CD4-positive, alpha-beta T cell treated with Interleukin-1 beta for 1 hour (primary cell): ENCODE results near the gene VSX2.

Source experiments
- DNase-seq, 2 donors: peaks; one replicate each; pipeline ENCODE4 v3.0.0-alpha.2; 2020 to 2022

VSX2 gene

DNA sequence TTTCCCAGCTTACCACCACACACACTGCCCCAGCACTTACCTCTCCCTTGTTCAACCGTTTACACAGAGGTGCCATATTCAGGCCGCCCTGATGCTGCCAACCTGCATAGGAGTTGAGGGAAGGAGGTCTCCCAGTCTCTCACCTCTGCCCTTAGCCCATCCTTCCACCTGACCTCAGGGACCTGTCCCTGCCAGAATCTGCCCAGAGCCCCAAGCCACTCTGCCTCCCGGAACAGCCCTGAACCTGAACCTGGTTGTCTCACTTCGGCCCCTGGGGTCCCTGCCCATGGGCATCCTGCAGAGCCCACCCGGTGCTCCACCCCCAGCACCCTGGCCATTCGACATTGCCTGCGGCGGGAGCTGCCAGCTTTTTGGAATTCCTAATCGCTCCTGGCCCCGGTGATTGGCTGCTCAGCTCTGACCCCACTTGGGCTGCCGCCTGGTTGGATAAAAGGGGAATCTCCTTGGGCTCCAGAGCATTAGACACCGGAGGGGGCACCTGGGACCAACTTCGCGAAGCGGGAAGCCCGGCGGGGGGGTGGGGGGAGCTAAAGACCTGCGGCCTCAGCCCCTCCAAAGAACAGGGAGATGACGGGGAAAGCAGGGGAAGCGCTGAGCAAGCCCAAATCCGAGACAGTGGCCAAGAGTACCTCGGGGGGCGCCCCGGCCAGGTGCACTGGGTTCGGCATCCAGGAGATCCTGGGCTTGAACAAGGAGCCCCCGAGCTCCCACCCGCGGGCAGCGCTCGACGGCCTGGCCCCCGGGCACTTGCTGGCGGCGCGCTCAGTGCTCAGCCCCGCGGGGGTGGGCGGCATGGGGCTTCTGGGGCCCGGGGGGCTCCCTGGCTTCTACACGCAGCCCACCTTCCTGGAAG lies at the start of gene VSX2:
TSS of gene VSX2 (plus strand) at position 476 of the 874 bp plus-strand sequence. CDS start at position 589, 113 bp downstream.
- no peak for DNase-seq

GRCh38 chr14:74190927-74191575 lies 48.2 kb upstream of the VSX2 start:
- no peak for DNase-seq

GRCh38 chr14:74194506-74195274 lies 44.6 kb upstream of the VSX2 start:
- no peak for DNase-seq

DNA sequence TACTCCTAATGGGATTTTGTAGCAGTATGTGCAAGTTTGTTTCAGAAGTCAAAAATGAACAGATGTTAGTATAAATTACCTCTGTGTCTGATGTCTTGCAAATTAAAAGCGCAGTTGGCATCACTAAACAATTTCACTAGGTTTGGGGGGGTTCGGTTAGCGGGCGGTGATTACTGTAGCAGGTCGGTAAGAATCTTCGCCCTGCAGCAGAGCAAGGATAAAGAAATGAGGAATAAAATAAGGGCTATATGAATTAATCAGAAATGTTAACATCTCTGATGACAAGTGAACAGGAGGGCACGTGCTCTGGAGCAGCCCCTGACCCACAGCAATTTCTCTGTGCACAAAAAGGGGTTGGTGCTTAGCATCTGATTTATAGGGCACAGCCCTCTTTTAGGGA lies 43.6 kb upstream of the VSX2 start:
- no peak for DNase-seq

DNA sequence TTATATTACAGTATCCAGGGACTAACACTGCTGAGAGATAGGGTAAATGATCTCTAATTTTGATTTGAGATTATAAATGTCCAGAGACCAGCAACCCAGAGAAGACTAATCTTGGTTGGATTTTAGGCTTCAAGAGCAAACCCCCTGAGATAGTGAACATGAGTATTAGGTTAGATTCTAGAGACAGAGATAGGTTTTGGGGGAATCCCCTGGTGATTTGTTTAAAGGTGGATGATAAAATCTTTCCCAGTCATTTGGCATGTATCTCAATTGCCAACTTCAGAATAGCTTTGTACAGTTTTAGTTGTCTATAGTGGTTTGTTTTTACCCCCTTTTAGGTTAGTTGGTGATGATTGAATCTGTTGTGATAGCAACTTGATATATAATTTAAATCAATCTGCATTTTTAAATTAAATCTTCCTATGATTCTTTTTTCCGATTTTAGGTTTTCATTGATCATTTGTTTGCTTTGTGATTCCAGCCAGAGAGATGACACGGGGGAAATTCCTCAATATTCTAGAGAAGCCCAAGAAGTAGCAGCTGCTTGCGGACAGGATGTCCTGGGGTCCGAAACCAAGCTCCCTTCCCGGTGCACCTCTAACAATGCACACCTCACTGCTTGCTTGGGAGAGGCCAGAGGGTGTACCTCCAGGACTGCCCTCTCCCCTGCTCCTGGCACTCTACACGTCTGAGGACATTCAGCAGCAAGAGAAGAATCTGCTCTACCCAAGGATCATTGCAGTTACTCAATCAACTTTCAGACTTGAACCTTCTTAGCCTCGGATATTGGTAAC lies 40.6 kb upstream of the VSX2 start:
- no peak for DNase-seq

DNA sequence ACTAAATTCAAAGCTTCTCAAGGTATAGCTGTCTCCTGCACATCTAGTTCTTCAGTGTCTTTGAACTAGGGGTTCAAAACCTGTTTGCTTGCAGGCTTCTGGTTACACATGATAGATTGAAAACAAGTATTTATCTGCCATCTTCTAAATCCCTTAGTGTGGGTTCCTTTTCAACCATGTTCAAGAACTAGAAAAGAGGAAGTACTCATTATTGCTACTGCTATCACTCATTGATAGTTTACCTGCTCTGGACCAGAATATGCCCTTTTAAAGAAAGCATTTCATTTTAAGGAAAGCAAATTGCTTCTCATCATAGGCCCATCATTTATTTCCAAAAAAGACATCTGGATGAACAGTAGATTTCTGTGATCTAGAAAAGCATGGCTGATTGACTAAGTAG lies 37.1 kb upstream of the VSX2 start:
- no peak for DNase-seq

DNA sequence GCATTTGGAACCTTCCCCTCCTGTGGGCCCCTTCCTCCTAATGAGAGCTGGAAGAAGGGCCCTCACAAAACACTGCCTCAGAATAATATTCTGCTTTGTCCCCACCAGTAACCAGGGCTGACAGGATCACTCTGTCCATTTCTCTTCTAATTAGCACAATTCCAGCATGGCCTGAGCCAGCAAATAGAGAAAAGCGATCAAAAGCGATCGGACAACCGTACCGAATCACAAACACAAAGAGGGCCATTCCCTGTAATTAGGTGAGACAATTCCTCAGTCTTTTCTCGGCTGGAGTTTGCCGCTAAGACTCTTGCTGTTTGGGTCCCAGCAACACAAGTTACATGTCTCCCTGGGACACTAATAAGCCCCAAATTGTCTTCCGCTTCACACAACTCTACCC lies 35.6 kb upstream of the VSX2 start:
- DNase-seq: no peak

DNA sequence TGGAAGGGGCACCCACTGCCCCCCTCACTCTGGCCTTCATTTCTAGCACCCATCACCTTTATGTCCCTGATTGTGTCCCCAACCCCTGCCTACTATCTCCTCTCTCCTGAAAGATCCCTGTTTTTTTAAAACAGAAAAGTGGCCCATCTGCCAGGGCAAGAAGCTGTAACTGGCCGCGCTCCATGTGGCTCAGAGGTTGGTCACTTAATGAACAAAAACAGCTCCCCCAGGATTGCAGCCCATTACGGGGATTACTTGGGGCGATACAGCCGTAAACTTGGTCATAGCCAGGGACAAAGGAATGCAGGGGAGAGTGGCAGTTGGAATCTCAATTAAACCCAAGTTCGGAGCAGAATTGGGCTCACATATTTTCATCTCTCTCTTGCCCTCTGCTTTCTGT lies 34.8 kb upstream of the VSX2 start:
- DNase-seq: no peak

DNA sequence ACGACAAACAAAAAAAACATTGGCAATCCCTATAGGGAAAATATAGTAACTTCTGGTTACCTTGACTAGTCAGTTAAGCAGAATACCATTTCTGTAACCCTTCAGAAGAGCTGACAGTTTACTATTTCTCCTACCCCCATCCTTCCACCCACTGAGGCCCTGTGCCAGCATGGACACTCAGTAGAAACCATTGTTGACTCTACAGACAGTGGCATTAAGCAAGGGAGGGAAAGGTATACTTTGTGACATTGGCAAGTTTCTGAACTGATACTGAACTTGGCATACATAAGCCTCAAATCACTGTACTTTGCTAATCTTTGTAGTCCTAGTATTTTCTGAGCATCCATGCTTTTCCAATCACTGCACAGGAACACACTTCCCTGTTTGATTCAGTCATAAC lies 33.4 kb upstream of the VSX2 start:
- DNase-seq: no peak

DNA sequence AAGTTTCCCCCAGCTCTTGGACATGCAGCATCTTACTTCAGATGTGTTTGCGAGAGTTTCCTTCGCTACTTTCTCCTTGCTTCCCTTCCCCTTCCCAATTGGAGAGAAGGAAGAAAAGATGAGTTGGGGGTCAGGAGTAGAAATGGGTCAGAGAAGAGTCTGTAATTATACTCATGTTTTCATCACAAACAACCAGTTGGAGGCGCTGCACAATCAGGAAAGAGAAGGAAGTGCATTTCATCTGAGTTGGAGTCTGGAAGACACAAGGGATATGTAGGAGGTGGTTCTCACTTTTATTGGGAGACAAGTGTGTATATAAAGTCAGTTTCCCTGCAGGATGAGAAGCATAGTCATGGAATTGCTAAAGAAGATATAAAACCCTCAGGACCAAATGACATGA lies 31.3 kb upstream of the VSX2 start:
- no peak for DNase-seq

- no peak for DNase-seq
These were observed 30.6 kb upstream of the VSX2 start for GRCh38 chr14:74208642-74209041.

DNA sequence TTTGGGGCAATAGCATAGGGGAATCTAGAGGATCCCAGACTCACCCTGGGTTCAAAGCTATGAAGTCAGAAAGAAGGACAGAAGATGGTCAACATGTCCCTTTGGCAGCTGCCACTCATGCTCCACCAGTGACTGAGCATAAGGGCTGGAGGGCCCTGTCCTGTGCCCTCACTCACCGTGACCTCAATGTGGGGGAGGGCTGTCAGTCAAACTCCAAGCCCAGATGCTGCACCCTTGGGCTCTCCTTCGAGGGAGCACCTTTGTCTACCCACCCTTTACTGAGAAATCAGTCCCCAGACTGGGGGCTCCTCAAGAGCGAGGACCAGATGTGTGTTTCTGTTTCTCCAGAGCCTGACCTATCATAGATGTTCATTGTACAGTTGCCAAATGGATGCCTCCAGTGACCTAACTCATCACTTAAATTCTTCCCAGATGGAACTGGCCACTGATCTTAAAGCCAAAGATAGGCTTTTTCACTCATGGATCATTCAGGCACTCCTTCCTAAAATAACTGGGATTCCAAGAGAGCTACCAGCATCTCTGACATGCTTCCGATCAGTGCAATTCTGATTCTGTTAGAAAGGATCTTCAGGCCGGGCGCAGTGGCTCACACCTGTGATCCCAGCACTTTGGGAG lies 27.2 kb upstream of the VSX2 start:
- DNase-seq: no peak

- DNase-seq: no peak
These were observed 25.1 kb upstream of the VSX2 start for GRCh38 chr14:74213907-74214803.

- no peak for DNase-seq
These were observed 22.6 kb upstream of the VSX2 start for GRCh38 chr14:74216671-74217070.

DNA sequence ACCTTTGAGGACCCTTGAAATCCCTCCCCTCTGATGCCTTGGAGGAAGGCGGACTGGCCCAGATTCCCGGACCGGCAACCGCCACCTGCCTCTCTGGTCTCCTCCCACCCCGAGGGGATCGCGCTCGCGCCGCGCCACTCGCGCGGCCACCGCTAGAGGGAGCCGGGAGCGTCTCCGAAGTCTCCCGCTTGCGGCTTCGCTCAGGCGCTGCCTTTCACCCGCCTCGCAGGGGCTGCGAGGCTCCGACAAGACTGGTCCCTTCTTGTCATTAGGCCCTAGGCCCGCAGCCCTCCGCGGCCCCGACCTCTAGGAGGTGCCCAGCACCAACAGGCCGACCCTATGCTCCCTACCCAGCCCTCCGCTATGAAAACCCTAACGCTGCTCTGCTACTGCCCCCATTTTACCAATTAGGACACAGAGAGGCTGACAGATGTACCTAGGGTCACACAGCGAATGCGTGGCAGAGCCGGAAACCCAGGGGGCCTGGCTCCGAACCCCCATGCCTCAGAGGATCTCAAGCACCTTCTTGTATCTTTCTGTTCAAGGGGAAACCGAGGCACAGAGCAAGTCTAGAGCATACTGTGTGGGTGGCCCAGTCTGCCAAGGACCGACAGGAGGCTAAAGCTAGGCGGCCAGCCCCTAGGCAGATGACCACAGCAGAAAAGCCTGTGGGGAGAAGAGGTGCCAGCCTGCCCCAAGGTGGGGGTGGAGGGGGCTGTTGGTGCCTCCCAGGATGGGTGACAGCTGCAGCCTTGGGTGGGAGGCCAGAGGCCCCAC lies 21.4 kb upstream of the VSX2 start:
- DNase-seq: peak; percentile 65 to 68

GRCh38 chr14:74218462-74218861 lies 20.8 kb upstream of the VSX2 start:
- DNase-seq: no peak

DNA sequence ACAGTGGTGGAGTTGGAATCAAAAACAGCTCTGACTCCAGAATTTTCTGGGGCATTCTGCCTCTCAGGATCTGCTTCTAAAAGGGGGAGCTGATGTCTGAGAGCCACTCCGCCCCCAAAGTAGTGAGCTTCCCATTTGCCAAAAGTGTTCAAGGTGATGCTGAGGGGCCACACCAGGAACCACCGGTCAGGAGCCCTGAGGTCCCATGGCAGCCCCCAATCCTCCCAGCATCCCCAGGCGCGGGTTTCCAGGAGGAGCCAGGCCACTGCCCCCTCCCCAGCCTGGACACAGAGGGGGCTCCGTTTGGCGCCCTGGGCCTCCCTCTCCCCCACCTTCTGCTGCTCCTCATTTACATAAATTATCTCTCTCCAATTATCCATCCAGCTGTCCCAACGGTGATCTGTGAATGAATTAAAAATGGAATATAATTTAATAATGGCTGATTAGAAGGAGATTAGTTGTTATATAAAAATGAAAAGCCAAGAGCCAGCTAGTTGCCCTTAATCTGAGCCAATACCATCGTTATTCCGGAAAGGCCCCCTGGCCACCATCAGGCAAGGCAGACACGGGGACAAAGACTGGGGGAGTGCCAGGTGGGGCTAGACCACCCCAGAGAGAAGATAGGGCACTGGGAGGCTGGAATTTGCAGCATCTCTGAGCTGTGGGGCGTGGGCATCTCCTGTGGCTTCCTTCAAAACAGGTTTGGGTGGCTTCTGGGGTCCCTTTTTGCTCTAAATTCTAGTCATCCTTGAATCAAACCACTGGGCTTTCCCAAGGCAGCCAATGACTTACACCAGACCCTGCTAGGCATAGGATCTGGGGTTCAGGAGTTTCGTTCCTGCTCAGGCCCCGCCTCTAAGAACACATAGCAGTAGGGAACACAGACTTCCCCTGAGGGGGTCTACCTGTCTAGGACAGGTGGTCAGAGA lies 19.7 kb upstream of the VSX2 start:
- no peak for DNase-seq

- no peak for DNase-seq
These were observed 18.3 kb upstream of the VSX2 start for GRCh38 chr14:74220991-74221390.

DNA sequence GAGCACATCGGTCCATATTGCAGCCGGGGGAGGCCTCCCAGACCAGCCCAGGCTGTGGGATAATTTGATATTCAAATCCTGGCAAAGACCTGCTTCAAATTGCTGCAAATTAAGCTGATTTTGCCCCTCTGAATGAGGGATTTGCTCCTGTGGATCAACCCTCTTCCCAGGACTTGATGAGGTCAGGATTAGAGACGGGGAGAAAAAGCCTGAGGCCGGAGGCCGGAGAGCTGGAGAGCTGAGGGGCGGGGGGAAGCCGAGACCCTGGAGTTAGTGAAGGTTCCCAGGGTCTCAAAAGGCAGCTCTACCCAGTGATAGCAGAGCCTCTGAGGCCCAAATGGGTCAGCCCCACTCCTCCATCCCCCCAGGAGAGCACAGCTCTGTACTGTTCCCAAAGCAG lies 17.5 kb upstream of the VSX2 start:
- no peak for DNase-seq
